OCI-LY7 (cell line): ENCODE measurements around the gene ZNF536.

Experiments
- EZH2phosphoT487 ChIP-seq: fragments of 200-600 bp; sonication (generic); IDR thresholded peaks from 2 replicates; pipeline ENCODE4 v1.6.1; 2018; ENCODE audit warnings: low read depth, borderline replicate concordance, mild to moderate bottlenecking, mixed run types, antibody characterized with exemption, low read length, moderate library complexity, mixed read lengths
- TF ChIP-seq, protein P1 (sequence below): fragments of 200-600 bp; sonication (generic); conservative IDR thresholded peaks from 2 replicates; pipeline ENCODE4 v1.5.1; 2014; ENCODE audit warnings: mild to moderate bottlenecking, antibody characterized with exemption, low read length, moderate library complexity, mixed read lengths

GRCh38 chr19:30457484-30457883 lies 85.3 kb downstream of the ZNF536 start:
- TF ChIP-seq, protein P1, sequence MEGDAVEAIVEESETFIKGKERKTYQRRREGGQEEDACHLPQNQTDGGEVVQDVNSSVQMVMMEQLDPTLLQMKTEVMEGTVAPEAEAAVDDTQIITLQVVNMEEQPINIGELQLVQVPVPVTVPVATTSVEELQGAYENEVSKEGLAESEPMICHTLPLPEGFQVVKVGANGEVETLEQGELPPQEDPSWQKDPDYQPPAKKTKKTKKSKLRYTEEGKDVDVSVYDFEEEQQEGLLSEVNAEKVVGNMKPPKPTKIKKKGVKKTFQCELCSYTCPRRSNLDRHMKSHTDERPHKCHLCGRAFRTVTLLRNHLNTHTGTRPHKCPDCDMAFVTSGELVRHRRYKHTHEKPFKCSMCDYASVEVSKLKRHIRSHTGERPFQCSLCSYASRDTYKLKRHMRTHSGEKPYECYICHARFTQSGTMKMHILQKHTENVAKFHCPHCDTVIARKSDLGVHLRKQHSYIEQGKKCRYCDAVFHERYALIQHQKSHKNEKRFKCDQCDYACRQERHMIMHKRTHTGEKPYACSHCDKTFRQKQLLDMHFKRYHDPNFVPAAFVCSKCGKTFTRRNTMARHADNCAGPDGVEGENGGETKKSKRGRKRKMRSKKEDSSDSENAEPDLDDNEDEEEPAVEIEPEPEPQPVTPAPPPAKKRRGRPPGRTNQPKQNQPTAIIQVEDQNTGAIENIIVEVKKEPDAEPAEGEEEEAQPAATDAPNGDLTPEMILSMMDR: no peak
- TF ChIP-seq EZH2phosphoT487: no peak
